HCT116 (cell line): ENCODE data around the gene FBXL4. TPM values are rescaled to one million over a fixed set of nuclear protein-coding genes. Genes with fewer than 3 reads are reported as not detected.

ENCODE experiments used
- ATAC-seq: fragments of 200-7000 bp; cut with Tn5 transposase; 2 replicates; pipeline ENCODE4 v1.9.1; 2020; ENCODE audit warnings: mild to moderate bottlenecking, moderate library complexity
- BruUV-seq: library from RNA; stranded (reverse); fragments of 400-500 nt; replicated peaks from 2 replicates; lab custom pipeline; 2021; lab: Mats Ljungman, UMichigan
- CTCF ChIA-PET: fragments of 300-600 bp; sonication (Branson Sonifier 250); formaldehyde crosslinking; loops from one replicate; lab custom pipeline; 2021; ENCODE audit warnings: antibody characterized with exemption; lab: Charles Lee
- POLR2A ChIA-PET: fragments of 300-600, 350-600 bp; sonication (Branson Sonifier 250); formaldehyde crosslinking; loops from one replicate; lab custom pipeline; 2021; ENCODE audit warnings: antibody characterized with exemption; lab: Charles Lee
- RAD21 ChIA-PET, 2 experiments: fragments of 300-600 bp; sonication (Branson Sonifier 250); formaldehyde crosslinking; loops; one replicate each; lab custom pipeline; 2023; ENCODE audit warnings: low total read pairs in 2 of 2; ENCODE audit not compliant: uncharacterized antibody in 2 of 2, unreplicated experiment in 2 of 2, low non-redundant PET in 1 of 2; lab: Charles Lee
- DNase-seq: peaks from one replicate; pipeline ENCODE4 v3.0.0-alpha.2; 2010; ENCODE audit warnings: low read depth, low spot score
- H2AFZ ChIP-seq: fragments of 200-600 bp; shearing (Covaris generic), sonication (generic); 2 replicates; pipeline ENCODE4 v1.6.1; 2017; ENCODE audit warnings: low read depth, mixed run types, mixed read lengths, antibody characterized with exemption, low read length; ENCODE audit not compliant: poor library complexity, severe bottlenecking
- H3K27ac ChIP-seq: 2 replicates; pipeline ENCODE4 v1.5.1; 2012; ENCODE audit warnings: low read depth, low read length
- H3K27me3 ChIP-seq: fragments of 200-600 bp; sonication (generic); 2 replicates; pipeline ENCODE4 v1.6.1; 2016; ENCODE audit warnings: mixed run types, low read length, mixed read lengths; ENCODE audit not compliant: insufficient read depth
- H3K36me3 ChIP-seq, 2 experiments: fragments of 200-500 bp in 1 of 2; fragments of 200-600 bp in 1 of 2; sonication (Bioruptor generic) in 1 of 2; sonication (generic) in 1 of 2; 2 replicates each; pipeline versions ENCODE4 v1.5.1 to v1.6.1; 2014 to 2016; ENCODE audit warnings: low read length in 2 of 2, inconsistent platforms in 1 of 2, mixed read lengths in 1 of 2, mixed run types in 1 of 2; ENCODE audit not compliant: insufficient read depth in 2 of 2, control insufficient read depth in 1 of 2
- H3K4me1 ChIP-seq, 2 experiments: fragments of 200-600 bp in 1 of 2; sonication (generic) in 1 of 2; 2 replicates each; pipeline versions ENCODE4 v1.5.1 to v1.6.1; 2012 to 2017; ENCODE audit warnings: low read length in 2 of 2, inconsistent platforms in 1 of 2, mild to moderate bottlenecking in 1 of 2, mixed read lengths in 1 of 2, mixed run types in 1 of 2, moderate library complexity in 1 of 2; ENCODE audit not compliant: insufficient read depth in 2 of 2, control insufficient read depth in 1 of 2
- H3K4me2 ChIP-seq: fragments of 200-600 bp; sonication (generic); 2 replicates; pipeline ENCODE4 v1.6.1; 2017; ENCODE audit warnings: mixed run types, low read length, mixed read lengths
- H3K4me3 ChIP-seq, 2 experiments: fragments of 200-600 bp in 1 of 2; sonication (generic) in 1 of 2; replicated peaks in 1 of 2; 2 replicates each; pipeline ENCODE4 v1.5.1; 2011 to 2016; ENCODE audit warnings: low read length in 2 of 2, control low read depth in 1 of 2, low read depth in 1 of 2, mild to moderate bottlenecking in 1 of 2, mixed read lengths in 1 of 2, mixed run types in 1 of 2
- H3K79me2 ChIP-seq: fragments of 200-600 bp; sonication (generic); 2 replicates; pipeline ENCODE4 v1.6.1; 2017; ENCODE audit warnings: mild to moderate bottlenecking, mixed run types, low read length, moderate library complexity, mixed read lengths; ENCODE audit not compliant: insufficient read depth
- H3K9ac ChIP-seq: fragments of 200-600 bp; sonication (generic); 2 replicates; pipeline ENCODE4 v1.6.1; 2016; ENCODE audit warnings: low read length, mixed read lengths
- H3K9me2 ChIP-seq: fragments of 200-600 bp; sonication (generic), shearing (Covaris generic); 2 replicates; pipeline ENCODE4 v1.6.1; 2017; ENCODE audit warnings: mixed run types, mild to moderate bottlenecking, moderate library complexity; ENCODE audit not compliant: insufficient read depth
- H3K9me3 ChIP-seq, 2 experiments: fragments of 200-500 bp in 1 of 2; fragments of 200-600 bp in 1 of 2; sonication (Bioruptor generic) in 1 of 2; sonication (generic) in 1 of 2; 2 replicates each; pipeline ENCODE4 v1.6.1; 2014 to 2017; ENCODE audit warnings: low read length in 2 of 2, mixed read lengths in 2 of 2, inconsistent platforms in 1 of 2, low read depth in 1 of 2, mild to moderate bottlenecking in 1 of 2, mixed run types in 1 of 2, moderate library complexity in 1 of 2; ENCODE audit not compliant: control insufficient read depth in 1 of 2, insufficient read depth in 1 of 2
- H4K20me1 ChIP-seq: fragments of 200-600 bp; sonication (generic), shearing (Covaris generic); 2 replicates; pipeline ENCODE4 v1.6.1; 2017; ENCODE audit warnings: mixed run types, mild to moderate bottlenecking, moderate library complexity; ENCODE audit not compliant: insufficient read depth
- CBX3 ChIP-seq: IDR thresholded peaks from 2 replicates; pipeline ENCODE4 v1.6.1; 2012; ENCODE audit warnings: low read depth
- CEBPB ChIP-seq: IDR thresholded peaks from 2 replicates; pipeline ENCODE4 v1.6.1; 2012; ENCODE audit warnings: low read depth
- EZH2phosphoT487 ChIP-seq: fragments of 200-600 bp; IDR thresholded peaks from 2 replicates; pipeline ENCODE4 v1.6.1; 2018; ENCODE audit warnings: antibody characterized with exemption, borderline replicate concordance
- FOSL1 ChIP-seq: IDR thresholded peaks from 2 replicates; pipeline ENCODE4 v1.6.1; 2012; ENCODE audit warnings: low read depth
- JUND ChIP-seq: IDR thresholded peaks from 2 replicates; pipeline ENCODE4 v1.6.1; 2012
- POLR2A ChIP-seq: IDR thresholded peaks from 2 replicates; pipeline ENCODE4 v1.7.0; 2011; ENCODE audit warnings: borderline replicate concordance; ENCODE audit not compliant: insufficient read depth, insufficient read length; ENCODE audit errors: extremely low read depth
- POLR2AphosphoS5 ChIP-seq: IDR thresholded peaks from 2 replicates; pipeline ENCODE4 v1.6.1; 2011; ENCODE audit warnings: mild to moderate bottlenecking, low read depth, low read length, moderate library complexity
- SRF ChIP-seq: IDR thresholded peaks from 2 replicates; pipeline ENCODE4 v1.6.1; 2012; ENCODE audit warnings: low read depth
- ZNF274 ChIP-seq: fragments of 200-500 bp; sonication (Bioruptor generic); IDR thresholded peaks from 2 replicates; pipeline ENCODE4 v1.6.1; 2014; ENCODE audit warnings: mild to moderate bottlenecking, low read depth, low read length, inconsistent platforms
- intact Hi-C: fragments of 100-400 bp; cut with micrococcal nuclease; formaldehyde crosslinking; loops from 2 replicates; pipeline ENCODE4 v1.10.0; 2022
- total RNA-seq: library from RNA; stranded (reverse); gene quantifications from one replicate; pipeline ENCODE4 v1.2.1, GENCODE V29; 2021; ENCODE audit not compliant: unreplicated experiment
- TF ChIP-seq, protein P1 (sequence below): IDR thresholded peaks from 2 replicates; pipeline ENCODE4 v1.6.1; 2012
- TF ChIP-seq, protein P2 (sequence below): IDR thresholded peaks from 2 replicates; pipeline ENCODE4 v1.6.1; 2012; ENCODE audit warnings: low read depth
- TF ChIP-seq, protein P3 (sequence below): IDR thresholded peaks from 2 replicates; pipeline ENCODE4 v1.6.1; 2012
- TF ChIP-seq, protein P4 (sequence below), 3 experiments: fragments of 200-600 bp in 1 of 3; sonication (generic) in 1 of 3; IDR thresholded peaks in 2 of 3; conservative IDR thresholded peaks in 1 of 3; 2 replicates each; pipeline ENCODE4 v1.5.1; 2012 to 2017; ENCODE audit warnings: low read depth in 2 of 3, low read length in 2 of 3, antibody characterized with exemption in 1 of 3, borderline replicate concordance in 1 of 3, control low read depth in 1 of 3, mild to moderate bottlenecking in 1 of 3, mixed read lengths in 1 of 3, mixed run types in 1 of 3, moderate library complexity in 1 of 3; ENCODE audit not compliant: insufficient read depth in 1 of 3

FBXL4 gene
- total RNA-seq, 1 experiment from 2014 or later = 15.7 TPM

DNA sequence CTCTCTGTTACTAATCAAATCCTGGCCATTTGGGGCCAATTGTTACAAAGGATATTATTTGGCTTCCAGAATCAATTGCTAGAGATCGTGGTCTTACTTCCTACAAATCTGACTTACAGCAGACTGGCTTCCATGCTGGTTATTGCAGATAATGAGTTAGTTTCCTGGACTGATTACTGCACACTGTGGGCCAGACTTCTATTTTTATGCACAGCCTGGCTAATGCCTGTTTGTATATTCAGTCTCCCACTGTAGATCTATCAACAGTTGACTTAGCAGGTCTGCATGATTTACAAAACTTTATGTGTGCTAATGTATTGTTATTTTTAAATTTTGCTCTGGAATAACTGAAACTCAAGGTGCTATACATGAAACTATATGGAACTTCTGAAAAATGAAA is 25.8 kb upstream of the FBXL4 start:
- Histone ChIP-seq H3K36me3 (no peaks in the 10 kb centered on the region), H3K4me1 (no peaks in the 10 kb centered on the region), H3K4me2 (no peak overlapping the region)
- no peak for ATAC-seq
- TF ChIP-seq, protein P1, sequence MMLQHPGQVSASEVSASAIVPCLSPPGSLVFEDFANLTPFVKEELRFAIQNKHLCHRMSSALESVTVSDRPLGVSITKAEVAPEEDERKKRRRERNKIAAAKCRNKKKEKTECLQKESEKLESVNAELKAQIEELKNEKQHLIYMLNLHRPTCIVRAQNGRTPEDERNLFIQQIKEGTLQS = no peak
- TF ChIP-seq CEBPB (no peak), POLR2A (no peak), SRF (no peak), POLR2AphosphoS5 (no peak), CBX3 (no peak), JUND (no peak), FOSL1 (no peak), ZNF274 (no peak), EZH2phosphoT487 (no peak)
- TF ChIP-seq, protein P2, sequence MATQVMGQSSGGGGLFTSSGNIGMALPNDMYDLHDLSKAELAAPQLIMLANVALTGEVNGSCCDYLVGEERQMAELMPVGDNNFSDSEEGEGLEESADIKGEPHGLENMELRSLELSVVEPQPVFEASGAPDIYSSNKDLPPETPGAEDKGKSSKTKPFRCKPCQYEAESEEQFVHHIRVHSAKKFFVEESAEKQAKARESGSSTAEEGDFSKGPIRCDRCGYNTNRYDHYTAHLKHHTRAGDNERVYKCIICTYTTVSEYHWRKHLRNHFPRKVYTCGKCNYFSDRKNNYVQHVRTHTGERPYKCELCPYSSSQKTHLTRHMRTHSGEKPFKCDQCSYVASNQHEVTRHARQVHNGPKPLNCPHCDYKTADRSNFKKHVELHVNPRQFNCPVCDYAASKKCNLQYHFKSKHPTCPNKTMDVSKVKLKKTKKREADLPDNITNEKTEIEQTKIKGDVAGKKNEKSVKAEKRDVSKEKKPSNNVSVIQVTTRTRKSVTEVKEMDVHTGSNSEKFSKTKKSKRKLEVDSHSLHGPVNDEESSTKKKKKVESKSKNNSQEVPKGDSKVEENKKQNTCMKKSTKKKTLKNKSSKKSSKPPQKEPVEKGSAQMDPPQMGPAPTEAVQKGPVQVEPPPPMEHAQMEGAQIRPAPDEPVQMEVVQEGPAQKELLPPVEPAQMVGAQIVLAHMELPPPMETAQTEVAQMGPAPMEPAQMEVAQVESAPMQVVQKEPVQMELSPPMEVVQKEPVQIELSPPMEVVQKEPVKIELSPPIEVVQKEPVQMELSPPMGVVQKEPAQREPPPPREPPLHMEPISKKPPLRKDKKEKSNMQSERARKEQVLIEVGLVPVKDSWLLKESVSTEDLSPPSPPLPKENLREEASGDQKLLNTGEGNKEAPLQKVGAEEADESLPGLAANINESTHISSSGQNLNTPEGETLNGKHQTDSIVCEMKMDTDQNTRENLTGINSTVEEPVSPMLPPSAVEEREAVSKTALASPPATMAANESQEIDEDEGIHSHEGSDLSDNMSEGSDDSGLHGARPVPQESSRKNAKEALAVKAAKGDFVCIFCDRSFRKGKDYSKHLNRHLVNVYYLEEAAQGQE = no peak
- TF ChIP-seq, protein P3, sequence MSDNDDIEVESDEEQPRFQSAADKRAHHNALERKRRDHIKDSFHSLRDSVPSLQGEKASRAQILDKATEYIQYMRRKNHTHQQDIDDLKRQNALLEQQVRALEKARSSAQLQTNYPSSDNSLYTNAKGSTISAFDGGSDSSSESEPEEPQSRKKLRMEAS = no peak
- TF ChIP-seq, protein P4, sequence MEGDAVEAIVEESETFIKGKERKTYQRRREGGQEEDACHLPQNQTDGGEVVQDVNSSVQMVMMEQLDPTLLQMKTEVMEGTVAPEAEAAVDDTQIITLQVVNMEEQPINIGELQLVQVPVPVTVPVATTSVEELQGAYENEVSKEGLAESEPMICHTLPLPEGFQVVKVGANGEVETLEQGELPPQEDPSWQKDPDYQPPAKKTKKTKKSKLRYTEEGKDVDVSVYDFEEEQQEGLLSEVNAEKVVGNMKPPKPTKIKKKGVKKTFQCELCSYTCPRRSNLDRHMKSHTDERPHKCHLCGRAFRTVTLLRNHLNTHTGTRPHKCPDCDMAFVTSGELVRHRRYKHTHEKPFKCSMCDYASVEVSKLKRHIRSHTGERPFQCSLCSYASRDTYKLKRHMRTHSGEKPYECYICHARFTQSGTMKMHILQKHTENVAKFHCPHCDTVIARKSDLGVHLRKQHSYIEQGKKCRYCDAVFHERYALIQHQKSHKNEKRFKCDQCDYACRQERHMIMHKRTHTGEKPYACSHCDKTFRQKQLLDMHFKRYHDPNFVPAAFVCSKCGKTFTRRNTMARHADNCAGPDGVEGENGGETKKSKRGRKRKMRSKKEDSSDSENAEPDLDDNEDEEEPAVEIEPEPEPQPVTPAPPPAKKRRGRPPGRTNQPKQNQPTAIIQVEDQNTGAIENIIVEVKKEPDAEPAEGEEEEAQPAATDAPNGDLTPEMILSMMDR (IDR thresholded peaks at IDR 0.05 in 2 of 3, conservative IDR thresholded peaks at IDR 0.05 in 1 of 3; ENCODE audit: borderline replicate concordance in 1 of 3, insufficient read depth in 1 of 3, low read depth in 2 of 3, low read length in 2 of 3) = no peak
- TF ChIP-seq, all 23 proteins: peak for 0
- Histone ChIP-seq H3K4me3 (no peak overlapping the region), H4K20me1 (no peaks in the 10 kb centered on the region), H3K79me2 (no peaks in the 10 kb centered on the region), H3K27me3 (peaks cover 17% of the 10 kb centered on the region), H3K9ac (no peak overlapping the region), H3K27ac (no peak overlapping the region), H3K9me2 (no peaks in the 10 kb centered on the region), H3K9me3 (no peaks in the 10 kb centered on the region), H2AFZ (no peak overlapping the region)
- ChIA-PET CTCF (no interaction called here), RAD21 (no interaction called here), POLR2A (no interaction called here)
- no peak for DNase-seq
- intact Hi-C loops = no loop called here
- BruUV-seq = no TSS peak
